CD4-positive, alpha-beta T cell treated with Interleukin-15 for 1 hour (primary cell): ENCODE measurements around the gene PCYT2.

Source experiments
- DNase-seq: peaks from one replicate; pipeline ENCODE4 v3.0.0-alpha.2; 2020

PCYT2 gene

GRCh38 chr17:81911969-81912368, 770 bp upstream of the PCYT2 start:
- DNase-seq, result no peak

DNA sequence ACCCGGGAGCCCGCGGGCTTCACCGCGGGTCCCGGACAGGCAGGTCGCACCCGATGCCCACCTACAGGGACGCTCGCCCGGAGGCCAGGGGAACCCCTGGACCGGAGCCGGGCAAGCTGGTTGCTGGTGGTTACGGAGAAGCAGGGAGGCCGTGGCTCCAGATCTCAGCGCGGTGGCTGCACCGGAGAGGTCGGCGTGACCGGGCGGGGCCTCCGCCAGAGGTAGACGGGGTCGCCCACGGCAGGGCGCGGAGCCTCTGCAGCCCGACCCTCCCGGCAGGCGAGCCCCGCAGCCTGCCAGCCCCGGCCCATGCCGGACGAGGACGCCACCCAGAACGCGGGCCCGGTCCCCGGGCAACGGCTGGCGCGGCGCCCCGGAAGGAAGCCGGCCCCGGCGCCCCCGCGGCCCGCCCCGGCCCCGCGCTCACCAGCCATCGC, 341 bp downstream of the PCYT2 start:
- no peak for DNase-seq

DNA sequence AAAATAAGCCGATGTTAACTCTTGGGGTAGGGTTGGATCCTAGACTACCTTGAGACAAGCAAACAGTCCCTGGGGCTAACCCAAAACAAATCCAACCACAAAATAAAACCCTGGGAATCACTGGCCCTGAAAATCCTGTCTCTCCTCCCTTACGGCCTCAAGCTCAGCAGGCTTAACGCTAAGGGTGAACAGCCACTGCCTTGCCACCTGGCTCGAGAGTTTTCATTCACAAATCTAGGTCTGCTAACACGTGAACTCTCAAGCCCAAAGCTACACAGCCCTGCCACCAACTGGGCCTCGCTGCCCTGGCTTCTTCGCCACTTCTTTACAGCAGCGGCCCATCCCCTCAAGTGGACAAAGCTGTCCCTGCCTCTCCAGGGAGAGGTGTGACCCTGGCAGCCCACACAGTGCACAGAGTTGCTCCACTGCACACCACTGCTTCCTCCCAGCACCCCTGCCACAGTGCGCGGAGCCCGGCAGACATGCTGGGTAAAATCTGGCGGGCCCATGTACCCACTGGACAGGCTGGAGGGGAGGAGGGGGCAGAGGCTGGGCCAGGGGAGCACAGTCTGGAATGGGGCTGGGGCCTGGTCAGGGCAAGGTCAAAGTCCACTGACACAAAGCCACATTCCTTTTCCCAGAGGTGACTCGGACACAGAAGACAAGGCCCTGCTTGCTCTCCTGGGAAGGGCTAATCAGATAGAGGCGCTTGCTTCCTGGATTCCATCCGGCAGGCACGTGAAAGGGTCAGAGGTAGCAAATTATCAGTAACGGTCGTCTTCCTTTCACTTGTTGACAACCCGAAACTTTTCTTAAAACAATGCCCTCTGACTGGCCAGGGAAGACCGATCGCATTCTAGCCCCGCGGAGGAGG, 996 bp downstream of the PCYT2 start:
- DNase-seq, result no peak

DNA sequence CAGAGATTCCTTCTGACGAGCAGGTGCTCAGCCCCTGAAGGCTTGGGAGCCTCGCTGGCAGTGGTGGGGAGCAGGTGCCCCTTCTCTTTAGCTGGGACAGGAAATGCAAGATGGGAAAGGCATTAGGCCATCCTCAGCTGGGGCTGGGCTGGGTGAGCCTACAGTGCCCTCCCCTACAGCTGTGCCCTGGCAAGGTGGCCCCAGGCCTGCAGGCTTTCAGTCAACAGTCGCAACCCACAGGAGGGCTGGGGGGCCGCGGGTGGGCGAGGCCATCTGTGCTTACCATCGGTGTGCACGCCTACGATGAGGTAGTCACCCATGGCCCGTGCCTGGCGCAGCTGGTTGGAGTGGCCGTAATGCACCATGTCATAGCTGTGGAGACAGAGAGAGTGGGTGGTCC, 2.0 kb downstream of the PCYT2 start:
- DNase-seq, result no peak

DNA sequence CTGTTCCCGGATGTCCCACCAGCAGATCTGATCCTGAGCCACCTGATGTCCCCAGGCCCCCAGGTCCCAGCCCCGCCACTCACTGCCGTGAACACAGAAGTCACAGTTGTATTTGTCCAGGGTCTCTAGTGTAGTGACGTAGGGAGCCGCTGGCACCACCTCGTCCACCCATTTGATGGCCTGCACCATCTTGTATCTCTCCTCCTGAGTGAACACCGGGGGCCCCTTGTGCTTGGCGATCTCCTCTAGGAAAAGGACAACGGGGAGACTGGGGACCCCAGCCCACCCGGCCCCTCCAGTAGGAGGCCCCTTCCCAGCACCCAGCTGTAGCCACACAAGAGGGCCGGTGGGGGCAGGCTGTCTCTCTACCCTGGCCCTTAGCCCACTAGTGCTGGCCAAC, 2.4 kb downstream of the PCYT2 start:
- no peak for DNase-seq

GRCh38 chr17:81907219-81908145, 3.7 kb downstream of the PCYT2 start:
- no peak for DNase-seq

GRCh38 chr17:81906476-81907218, 4.6 kb downstream of the PCYT2 start:
- DNase-seq, result no peak

DNA sequence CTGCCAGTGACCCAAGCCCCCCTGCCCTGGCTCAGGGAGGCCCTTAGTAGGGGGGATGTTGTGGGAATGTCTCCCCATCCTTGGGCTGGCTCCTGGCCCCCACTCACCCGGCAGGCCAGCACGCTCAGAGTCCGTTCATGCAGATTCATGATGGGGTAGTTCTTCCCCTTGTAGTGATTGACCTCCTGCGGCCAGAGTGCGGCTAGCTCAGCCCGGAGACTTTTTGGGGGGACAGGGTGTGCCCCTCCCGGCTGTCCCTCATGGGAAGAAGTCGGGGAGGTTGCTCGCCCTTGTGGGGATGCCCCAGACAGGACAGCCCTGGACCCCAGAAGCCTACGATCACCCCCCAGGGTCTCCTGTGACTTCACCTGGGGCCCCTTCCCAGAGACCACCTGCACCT, 5.2 kb downstream of the PCYT2 start:
- no peak for DNase-seq

DNA sequence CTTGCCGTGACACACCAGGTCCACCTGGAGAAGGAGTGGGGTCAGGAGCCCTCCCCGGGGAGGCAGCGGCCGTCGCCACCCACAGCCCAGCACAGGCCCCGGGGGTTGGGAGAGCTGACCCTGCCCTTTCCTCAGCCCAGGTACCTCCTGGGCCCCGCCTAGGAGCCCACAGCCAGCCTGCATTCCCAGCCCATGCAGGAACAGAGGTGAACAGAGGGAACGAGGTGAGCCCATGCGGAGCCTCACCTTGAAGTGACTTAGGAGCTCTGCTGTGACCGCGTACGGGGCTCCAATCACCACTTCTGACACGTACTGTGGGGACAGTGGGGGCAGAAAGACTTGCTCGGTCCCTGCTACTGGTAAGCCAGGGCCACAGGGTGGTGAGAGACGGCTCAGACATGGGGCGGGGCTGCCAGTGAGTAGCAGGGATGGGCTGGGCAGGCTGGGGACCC, 5.7 kb downstream of the PCYT2 start:
- DNase-seq, result no peak

GRCh38 chr17:81904600-81905423, 6.4 kb downstream of the PCYT2 start:
- no peak for DNase-seq

GRCh38 chr17:81903896-81904599, 7.2 kb downstream of the PCYT2 start:
- no peak for DNase-seq

GRCh38 chr17:81903415-81903831, 7.8 kb downstream of the PCYT2 start:
- DNase-seq, result no peak

- no peak for DNase-seq
These were observed 8.4 kb downstream of the PCYT2 start for GRCh38 chr17:81902653-81903414.

DNA sequence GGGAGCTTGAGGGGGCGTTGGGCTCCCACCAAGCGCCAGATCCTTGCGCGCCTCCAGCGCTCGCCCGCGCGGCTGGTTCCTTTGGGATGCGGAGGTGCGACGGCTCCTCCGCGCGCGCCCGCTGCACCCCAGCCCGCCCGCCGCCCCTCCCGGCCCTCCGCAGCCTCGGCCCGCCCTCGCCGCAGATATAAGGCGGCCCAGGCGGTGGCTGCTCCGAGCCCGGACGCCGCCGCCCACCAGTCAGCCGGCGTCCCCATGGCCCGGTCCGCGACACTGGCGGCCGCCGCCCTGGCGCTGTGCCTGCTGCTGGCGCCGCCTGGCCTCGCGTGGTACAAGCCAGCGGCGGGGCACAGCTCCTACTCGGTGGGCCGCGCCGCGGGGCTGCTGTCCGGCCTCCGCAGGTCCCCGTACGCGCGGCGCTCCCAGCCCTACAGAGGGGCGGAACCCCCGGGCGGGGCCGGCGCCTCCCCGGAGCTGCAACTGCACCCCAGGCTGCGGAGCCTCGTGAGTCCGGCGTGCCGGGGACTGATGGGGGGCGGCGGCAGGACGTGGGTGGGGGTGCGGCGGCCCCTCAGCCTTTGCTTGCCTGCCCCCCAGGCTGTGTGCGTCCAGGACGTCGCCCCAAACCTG, 9.1 kb downstream of the PCYT2 start, which contains the start of gene NPB:
Gene NPB (plus strand): TSS at position 216 of the 630 bp plus-strand sequence. CDS start 40 bp downstream, at position 256.
- DNase-seq, result no peak

DNA sequence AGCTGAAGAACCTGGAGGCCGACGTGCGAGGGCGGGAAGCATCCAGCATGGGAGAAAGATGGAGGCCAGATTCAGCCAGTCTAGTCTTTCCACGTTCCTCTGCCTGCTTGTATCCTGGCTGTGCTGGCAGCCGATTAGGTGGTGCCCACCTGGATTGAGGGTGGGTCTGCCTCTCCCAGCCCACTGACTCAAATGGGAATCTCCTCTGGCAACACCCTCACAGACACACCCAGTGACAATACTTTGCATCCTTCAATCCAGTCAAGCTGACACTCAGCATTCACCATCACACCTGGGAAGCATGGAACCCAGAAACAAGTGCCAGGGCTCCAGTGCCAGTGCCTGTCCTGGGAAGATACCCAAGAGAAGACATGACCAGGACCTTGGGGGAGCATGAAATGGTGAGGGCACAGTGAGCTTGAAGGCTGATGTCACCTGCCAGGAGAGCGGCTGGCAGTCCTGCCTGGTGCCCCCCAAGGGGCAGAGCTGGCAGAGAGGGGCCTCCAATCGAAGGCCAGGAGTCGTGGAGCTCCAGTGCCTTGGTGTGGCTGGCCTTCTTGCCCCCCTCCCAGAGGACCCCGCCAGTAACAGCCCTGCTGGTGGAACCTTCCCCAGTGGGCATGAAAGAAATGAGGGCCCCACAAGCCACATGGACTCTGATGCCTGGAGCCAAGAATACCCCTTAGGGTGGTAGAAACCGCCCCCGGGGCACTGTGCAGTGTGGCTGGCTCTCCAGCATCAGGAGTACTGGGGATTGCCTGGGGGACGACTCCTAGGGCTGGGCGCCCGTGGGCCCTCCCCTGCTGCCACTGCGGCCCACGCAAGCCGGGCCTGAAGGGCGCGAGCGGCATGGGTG, 9.8 kb downstream of the PCYT2 start:
- DNase-seq, result no peak

DNA sequence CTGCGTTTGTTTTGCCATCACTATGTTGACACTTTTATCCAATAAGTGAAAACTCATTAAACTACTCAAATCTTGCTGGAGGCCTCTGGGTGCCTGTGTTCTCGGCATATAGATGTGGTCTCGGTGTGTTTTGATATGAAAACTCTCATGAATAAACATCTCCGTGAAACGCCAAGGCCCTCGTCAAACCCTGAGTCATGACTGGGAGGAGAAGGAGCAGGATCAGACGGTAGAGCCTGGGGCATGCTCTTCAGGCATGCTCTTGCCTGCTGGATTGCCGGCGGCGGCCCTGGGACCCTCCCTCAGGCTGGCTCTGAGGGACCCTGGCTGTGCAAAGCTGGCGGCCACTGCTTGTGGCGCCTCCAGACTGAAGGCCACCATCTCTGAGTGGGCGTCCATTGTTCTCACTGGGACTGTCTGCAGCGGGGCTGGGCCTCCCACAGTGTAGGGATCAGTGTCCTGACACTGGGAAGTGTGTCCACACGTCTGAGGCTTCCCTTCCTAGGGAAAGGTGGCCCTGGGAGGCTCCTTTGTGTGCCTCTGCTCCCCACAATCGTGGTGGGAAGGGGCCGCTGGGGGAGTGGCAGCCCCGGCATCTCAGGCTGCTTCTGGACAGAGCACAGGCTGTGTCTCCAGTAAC, 10.9 kb downstream of the PCYT2 start:
- no peak for DNase-seq

- no peak for DNase-seq
These were observed 11.6 kb downstream of the PCYT2 start for GRCh38 chr17:81899514-81900166.

DNA sequence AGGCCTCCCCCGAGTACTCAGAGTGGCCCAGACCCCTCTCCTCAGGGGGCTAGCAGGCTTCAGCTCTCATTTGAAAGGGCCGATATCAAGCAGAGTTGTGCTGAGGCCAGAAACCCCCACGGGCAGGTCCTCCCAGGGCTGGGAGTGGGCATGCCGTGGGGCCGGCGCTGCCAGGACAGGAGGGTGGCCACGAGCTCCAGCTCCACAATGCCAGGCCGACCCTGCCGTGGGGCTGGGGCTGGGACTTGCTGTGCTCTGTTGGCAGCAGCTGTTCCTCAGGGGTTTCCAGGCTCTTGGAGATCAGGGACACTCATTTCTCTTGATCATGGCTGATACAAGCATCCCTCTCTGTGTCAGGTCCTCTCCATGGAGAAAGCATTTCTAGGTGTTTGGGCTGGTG, 12.3 kb downstream of the PCYT2 start:
- no peak for DNase-seq
